ENCODE data around the gene ST8SIA5.

ST8SIA5 gene

DNA sequence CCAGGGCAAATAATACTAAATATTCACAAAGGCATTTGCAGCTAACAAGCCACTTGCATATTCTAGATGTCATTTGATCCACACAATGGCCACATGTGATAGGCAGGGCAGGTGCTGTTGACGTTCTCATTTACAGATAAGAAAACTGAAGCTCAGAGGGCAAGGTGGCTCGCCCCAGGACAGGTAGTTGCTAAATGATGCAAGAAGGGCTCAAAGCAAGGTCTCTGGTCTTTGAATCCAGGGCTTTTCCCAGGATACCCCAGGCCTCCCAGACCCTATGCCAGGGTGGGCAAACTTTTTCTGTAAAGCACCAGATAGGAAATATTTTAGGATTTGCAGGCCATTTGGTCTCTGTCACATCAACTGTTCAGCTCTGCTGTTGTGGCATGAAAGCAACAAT is 135.0 kb downstream of the ST8SIA5 start:
- Histone ChIP-seq H3K36me3 (ENCODE audit: insufficient read depth, low read length) (no peaks in the 10 kb centered on the region), H3F3A (ENCODE audit: insufficient read depth, low read length) (no peaks in the 10 kb centered on the region), H3K27me3 (ENCODE audit: insufficient read depth, low read length) (no peaks in the 10 kb centered on the region), H3K9ac (ENCODE audit: low read length) (no peak overlapping the region), H3K79me2 (ENCODE audit: insufficient read depth, low read length) (no peaks in the 10 kb centered on the region), H2AFZ (ENCODE audit: low read length) (no peak overlapping the region), H3K9me3 (ENCODE audit: low read length) (no peaks in the 10 kb centered on the region), H3K4me1 (ENCODE audit: insufficient read depth, low read length, severe bottlenecking) (no peaks in the 10 kb centered on the region), H4K20me1 (ENCODE audit: insufficient read depth, low read length) (no peaks in the 10 kb centered on the region), H3K4me2 (ENCODE audit: low read length) (no peak overlapping the region), H3K4me3 (ENCODE audit: low read depth, low read length, poor library complexity, severe bottlenecking) (no peak overlapping the region), H3K9me2 (ENCODE audit: low read depth, low read length) (no peaks in the 10 kb centered on the region), H3K27ac (ENCODE audit: low read depth, low read length, poor library complexity, severe bottlenecking) (no peak overlapping the region)
- TF ChIP-seq EZH2 (IDR thresholded peaks at IDR 0.05; ENCODE audit: borderline replicate concordance, low read length) (no peak), CTCF (IDR thresholded peaks at IDR 0.05; ENCODE audit: low read length) (no peak)

- H3K9me2 ChIP-seq (ENCODE audit: low read depth, low read length): no peaks in the 10 kb centered on the region
- no peak overlapping the region for H3K4me2 ChIP-seq (ENCODE audit: low read length)
- no peaks in the 10 kb centered on the region for H3K27me3 ChIP-seq (ENCODE audit: insufficient read depth, low read length)
- no peak overlapping the region for H3K27ac ChIP-seq (ENCODE audit: low read depth, low read length, poor library complexity, severe bottlenecking)
- H3K9ac ChIP-seq (ENCODE audit: low read length): no peak overlapping the region
- no peaks in the 10 kb centered on the region for H3K79me2 ChIP-seq (ENCODE audit: insufficient read depth, low read length)
- H2AFZ ChIP-seq (ENCODE audit: low read length): no peak overlapping the region
- no peaks in the 10 kb centered on the region for H3F3A ChIP-seq (ENCODE audit: insufficient read depth, low read length)
- H3K9me3 ChIP-seq (ENCODE audit: low read length): no peaks in the 10 kb centered on the region
- no peaks in the 10 kb centered on the region for H4K20me1 ChIP-seq (ENCODE audit: insufficient read depth, low read length)
- no peaks in the 10 kb centered on the region for H3K36me3 ChIP-seq (ENCODE audit: insufficient read depth, low read length)
- no peaks in the 10 kb centered on the region for H3K4me1 ChIP-seq (ENCODE audit: insufficient read depth, low read length, severe bottlenecking)
- H3K4me3 ChIP-seq (ENCODE audit: low read depth, low read length, poor library complexity, severe bottlenecking): no peak overlapping the region
- TF ChIP-seq CTCF (IDR thresholded peaks at IDR 0.05; ENCODE audit: low read length): no peak
- no peak for TF ChIP-seq EZH2 (IDR thresholded peaks at IDR 0.05; ENCODE audit: borderline replicate concordance, low read length)
These were observed 135.6 kb downstream of the ST8SIA5 start for GRCh38 chr18:46621111-46621766.

DNA sequence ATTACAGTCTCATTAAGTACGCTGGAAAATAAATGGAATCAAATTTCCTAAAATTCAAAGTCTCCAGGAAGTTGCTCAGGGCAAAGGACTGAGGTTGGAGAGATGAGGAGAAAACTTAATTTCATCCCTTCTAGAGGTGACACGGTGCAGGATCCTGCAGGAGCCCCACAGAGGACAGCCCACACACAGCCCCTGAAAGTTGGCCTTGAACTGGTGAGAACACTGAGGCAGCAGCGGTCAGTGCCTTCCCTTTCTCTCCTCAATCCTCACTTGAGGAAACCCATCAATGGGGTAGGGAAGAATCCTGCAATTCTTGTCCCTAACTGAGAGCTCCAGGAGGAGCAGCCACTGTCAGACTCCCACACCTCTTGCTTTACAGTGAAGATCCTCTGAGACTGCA is 137.3 kb downstream of the ST8SIA5 start:
- H3F3A ChIP-seq (ENCODE audit: insufficient read depth, low read length): no peaks in the 10 kb centered on the region
- H3K4me3 ChIP-seq (ENCODE audit: low read depth, low read length, poor library complexity, severe bottlenecking): no peak overlapping the region
- no peaks in the 10 kb centered on the region for H3K79me2 ChIP-seq (ENCODE audit: insufficient read depth, low read length)
- no peaks in the 10 kb centered on the region for H3K9me3 ChIP-seq (ENCODE audit: low read length)
- H3K27me3 ChIP-seq (ENCODE audit: insufficient read depth, low read length): no peaks in the 10 kb centered on the region
- no peaks in the 10 kb centered on the region for H3K4me1 ChIP-seq (ENCODE audit: insufficient read depth, low read length, severe bottlenecking)
- H2AFZ ChIP-seq (ENCODE audit: low read length): no peak overlapping the region
- no peaks in the 10 kb centered on the region for H4K20me1 ChIP-seq (ENCODE audit: insufficient read depth, low read length)
- H3K36me3 ChIP-seq (ENCODE audit: insufficient read depth, low read length): no peaks in the 10 kb centered on the region
- no peaks in the 10 kb centered on the region for H3K9me2 ChIP-seq (ENCODE audit: low read depth, low read length)
- no peak overlapping the region for H3K4me2 ChIP-seq (ENCODE audit: low read length)
- H3K9ac ChIP-seq (ENCODE audit: low read length): no peak overlapping the region
- H3K27ac ChIP-seq (ENCODE audit: low read depth, low read length, poor library complexity, severe bottlenecking): no peak overlapping the region
- TF ChIP-seq CTCF (IDR thresholded peaks at IDR 0.05; ENCODE audit: low read length) (no peak), EZH2 (IDR thresholded peaks at IDR 0.05; ENCODE audit: borderline replicate concordance, low read length) (no peak)

Data from OCI-LY1 (cell line).